GM12892 (cell line): ENCODE measurements around the gene KRT32.

ENCODE experiments used
- POLR2A ChIP-seq: IDR thresholded peaks from 2 replicates; pipeline ENCODE4 v1.6.1; 2011; ENCODE audit warnings: low read depth, low read length, control low read depth
- POLR2AphosphoS5 ChIP-seq: IDR thresholded peaks from 2 replicates; pipeline ENCODE4 v1.6.1; 2011; ENCODE audit warnings: low read depth, low read length, control low read depth

- TF ChIP-seq POLR2AphosphoS5, result no peak
- no peak for TF ChIP-seq POLR2A
Observed at GRCh38 chr17:41464682-41465081, 2.5 kb downstream of the KRT32 start.
